Body of pancreas (tissue), 4 donors: ENCODE measurements around the gene TTLL5. TPM values are rescaled to one million over a fixed set of nuclear protein-coding genes. Genes with fewer than 3 reads are reported as not detected.
A peak's percentile ranks its signal among the peaks of the same experiment; 100 is the strongest.

ENCODE experiments used
- ATAC-seq: fragments of 150-250 bp; one replicate; pipeline ENCODE4 v1.9.1; 2016
- DNase-seq, 4 donors: peaks; one replicate each; pipeline ENCODE4 v3.0.0-alpha.2; 2019
- H3K27ac ChIP-seq, 4 donors: fragments of 200-600 bp; sonication (generic); 1 replicate in 3 of 4; 2 replicates in 1 of 4; pipeline versions ENCODE4 v1.5.1 to v1.6.1; 2016 to 2019; ENCODE audit warnings: mild to moderate bottlenecking in 1 of 4, mixed read lengths in 1 of 4, moderate library complexity in 1 of 4
- H3K27me3 ChIP-seq, 2 donors: fragments of 200-600 bp; sonication (generic); one replicate each; pipeline ENCODE4 v1.6.0; 2016; ENCODE audit warnings: mild to moderate bottlenecking in 1 of 2
- H3K36me3 ChIP-seq, 2 donors: fragments of 200-600 bp; sonication (generic); replicated peaks in 1 of 2; 2 replicates each; pipeline ENCODE4 v1.5.1; 2016; ENCODE audit warnings: low read depth in 2 of 2; ENCODE audit not compliant: insufficient read depth in 1 of 2
- H3K4me1 ChIP-seq: fragments of 200-600 bp; sonication (generic); one replicate; pipeline ENCODE4 v1.6.0; 2016
- H3K4me3 ChIP-seq, 2 donors: fragments of 200-600 bp; sonication (generic); 1 replicate in 1 of 2; 2 replicates in 1 of 2; pipeline ENCODE4 v1.5.1; 2016 to 2019
- H3K9me3 ChIP-seq, 3 donors: fragments of 200-600 bp; sonication (generic); 1 replicate in 2 of 3; 2 replicates in 1 of 3; pipeline ENCODE4 v1.5.1; 2016
- POLR2A ChIP-seq, 3 donors: fragments of 450-650 bp; IDR thresholded peaks; one replicate each; pipeline ENCODE4 v1.6.1; 2016; ENCODE audit warnings: antibody characterized with exemption in 3 of 3, mild to moderate bottlenecking in 2 of 3
- WGBS, 2 donors: methylation state at CpG; one replicate each; pipeline ENCODE4 v1.1.5; 2017; 5-methylcytosine and 5-hydroxymethylcytosine counted together
- intact Hi-C: fragments of 100-400 bp; cut with DNase I; formaldehyde crosslinking; loops from one replicate; pipeline ENCODE4 v1.15.1; 2023
- total RNA-seq, 2 donors: library from RNA; depleted of rRNA; stranded (reverse); fragments of >200 nt; gene quantifications; one replicate each; pipeline ENCODE4 v1.1.0, GENCODE V29; 2016
- TF ChIP-seq, protein P1 (sequence below), 7 experiments: fragments of 450-650 bp in 4 of 7; fragments of 200-600 bp in 3 of 7; sonication (generic) in 3 of 7; IDR thresholded peaks; one replicate each; pipeline ENCODE4 v1.5.1; 2016 to 2019; ENCODE audit warnings: antibody characterized with exemption in 7 of 7

Gene TTLL5
- total RNA-seq, 2 donors from 2014 or later, result 21.0 to 21.8 TPM

- WGBS, 2 donors, result 67 to 79% methylated on average over 5 of the region's 5 CpGs
- Histone ChIP-seq H3K4me1 (peaks cover 10% of the 10 kb centered on the region), H3K27ac (no peak overlapping the region), H3K27me3 (no peaks in the 10 kb centered on the region), H3K36me3 (no peaks in the 10 kb centered on the region), H3K9me3 (no peaks in the 10 kb centered on the region), H3K4me3 (no peak overlapping the region)
- intact Hi-C loops, result no loop called here
- TF ChIP-seq, protein P1, sequence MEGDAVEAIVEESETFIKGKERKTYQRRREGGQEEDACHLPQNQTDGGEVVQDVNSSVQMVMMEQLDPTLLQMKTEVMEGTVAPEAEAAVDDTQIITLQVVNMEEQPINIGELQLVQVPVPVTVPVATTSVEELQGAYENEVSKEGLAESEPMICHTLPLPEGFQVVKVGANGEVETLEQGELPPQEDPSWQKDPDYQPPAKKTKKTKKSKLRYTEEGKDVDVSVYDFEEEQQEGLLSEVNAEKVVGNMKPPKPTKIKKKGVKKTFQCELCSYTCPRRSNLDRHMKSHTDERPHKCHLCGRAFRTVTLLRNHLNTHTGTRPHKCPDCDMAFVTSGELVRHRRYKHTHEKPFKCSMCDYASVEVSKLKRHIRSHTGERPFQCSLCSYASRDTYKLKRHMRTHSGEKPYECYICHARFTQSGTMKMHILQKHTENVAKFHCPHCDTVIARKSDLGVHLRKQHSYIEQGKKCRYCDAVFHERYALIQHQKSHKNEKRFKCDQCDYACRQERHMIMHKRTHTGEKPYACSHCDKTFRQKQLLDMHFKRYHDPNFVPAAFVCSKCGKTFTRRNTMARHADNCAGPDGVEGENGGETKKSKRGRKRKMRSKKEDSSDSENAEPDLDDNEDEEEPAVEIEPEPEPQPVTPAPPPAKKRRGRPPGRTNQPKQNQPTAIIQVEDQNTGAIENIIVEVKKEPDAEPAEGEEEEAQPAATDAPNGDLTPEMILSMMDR (IDR thresholded peaks at IDR 0.05), result peak in 1 of 7 experiments; percentile 16
- TF ChIP-seq POLR2A (IDR thresholded peaks at IDR 0.05), result no peak
- ATAC-seq (no peak), DNase-seq (peak in 1 of 4 donors; percentile 21)
Measured at GRCh38 chr14:75860561-75861160, 199.6 kb downstream of the TTLL5 start.

- DNase-seq (peak in 2 of 4 donors; percentile 12 to 31), ATAC-seq (peak; percentile 50)
- WGBS, 2 donors, result 78 to 82% methylated on average over 4 of the region's 4 CpGs
- Histone ChIP-seq H3K27ac (no peak overlapping the region), H3K4me3 (no peak overlapping the region), H3K36me3 (no peaks in the 10 kb centered on the region), H3K4me1 (peaks cover 10% of the 10 kb centered on the region), H3K27me3 (no peaks in the 10 kb centered on the region), H3K9me3 (no peaks in the 10 kb centered on the region)
- TF ChIP-seq POLR2A (IDR thresholded peaks at IDR 0.05), result no peak
- TF ChIP-seq, protein P1 (IDR thresholded peaks at IDR 0.05), result no peak
- intact Hi-C loops, result no loop called here
Measured at GRCh38 chr14:75861161-75861621, 200.1 kb downstream of the TTLL5 start.

- WGBS, 2 donors, result 92 to 98% methylated on average over 2 of the region's 2 CpGs
- no peak overlapping the region for H3K4me3 ChIP-seq
- H3K36me3 ChIP-seq, result no peaks in the 10 kb centered on the region
- peaks cover 20% of the 10 kb centered on the region for H3K4me1 ChIP-seq
- intact Hi-C loops, result no loop called here
- no peak overlapping the region for H3K27ac ChIP-seq
- no peaks in the 10 kb centered on the region for H3K27me3 ChIP-seq
- ATAC-seq (no peak), DNase-seq (no peak)
- TF ChIP-seq, protein P1 (IDR thresholded peaks at IDR 0.05), result no peak
- no peak for TF ChIP-seq POLR2A (IDR thresholded peaks at IDR 0.05)
- no peaks in the 10 kb centered on the region for H3K9me3 ChIP-seq
Measured at GRCh38 chr14:75863221-75863620, 202.2 kb downstream of the TTLL5 start.

- Histone ChIP-seq H3K4me1 (peaks cover 31% of the 10 kb centered on the region), H3K36me3 (no peaks in the 10 kb centered on the region), H3K27me3 (no peaks in the 10 kb centered on the region), H3K9me3 (no peaks in the 10 kb centered on the region), H3K27ac (no peak overlapping the region), H3K4me3 (no peak overlapping the region)
- DNase-seq, result no peak
- TF ChIP-seq POLR2A (IDR thresholded peaks at IDR 0.05), result no peak
- TF ChIP-seq, protein P1 (IDR thresholded peaks at IDR 0.05), result no peak
- ATAC-seq, result no peak
- intact Hi-C loops, result no loop called here
- WGBS, 2 donors, result 85 to 89% methylated on average over 2 of the region's 2 CpGs
Measured at GRCh38 chr14:75864352-75864751, 203.3 kb downstream of the TTLL5 start.

DNA sequence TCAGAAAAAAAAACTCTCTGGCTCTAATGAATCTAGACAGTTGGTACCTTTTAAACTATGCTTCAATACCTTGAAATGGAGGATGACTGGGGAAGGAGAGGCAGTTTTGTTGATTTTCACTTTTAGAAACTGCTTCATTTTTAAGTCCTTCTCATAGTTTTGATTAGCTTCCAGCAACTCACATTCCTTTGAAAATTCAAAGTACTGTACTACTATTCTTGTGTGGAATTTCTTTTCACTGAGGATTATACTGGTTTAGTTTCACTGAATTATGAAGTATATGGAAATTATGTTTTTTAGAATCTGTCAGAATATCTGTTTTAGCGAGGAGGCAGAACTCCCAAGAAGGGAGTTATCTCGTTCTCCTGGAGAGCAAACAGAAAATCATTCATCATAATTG lies 204.5 kb downstream of the TTLL5 start:
- Histone ChIP-seq H3K4me1 (peaks cover 31% of the 10 kb centered on the region), H3K27ac (no peak overlapping the region), H3K9me3 (no peaks in the 10 kb centered on the region), H3K36me3 (no peaks in the 10 kb centered on the region), H3K4me3 (no peak overlapping the region), H3K27me3 (no peaks in the 10 kb centered on the region)
- DNase-seq (no peak), ATAC-seq (no peak)
- intact Hi-C loops, result no loop called here
- no peak for TF ChIP-seq POLR2A (IDR thresholded peaks at IDR 0.05)
- TF ChIP-seq, protein P1 (IDR thresholded peaks at IDR 0.05), result no peak
- 42 to 54% methylated on average over 2 of the region's 2 CpGs for WGBS, 2 donors
